ENCODE results near the gene IRF7. TPM values are rescaled to one million over a fixed set of nuclear protein-coding genes. Genes with fewer than 3 reads are reported as not detected.
A peak's percentile ranks its signal among the peaks of the same experiment; 100 is the strongest.

The IRF7 gene
- total RNA-seq, 1 donor from 2014 or later, result 10.2 TPM

DNA sequence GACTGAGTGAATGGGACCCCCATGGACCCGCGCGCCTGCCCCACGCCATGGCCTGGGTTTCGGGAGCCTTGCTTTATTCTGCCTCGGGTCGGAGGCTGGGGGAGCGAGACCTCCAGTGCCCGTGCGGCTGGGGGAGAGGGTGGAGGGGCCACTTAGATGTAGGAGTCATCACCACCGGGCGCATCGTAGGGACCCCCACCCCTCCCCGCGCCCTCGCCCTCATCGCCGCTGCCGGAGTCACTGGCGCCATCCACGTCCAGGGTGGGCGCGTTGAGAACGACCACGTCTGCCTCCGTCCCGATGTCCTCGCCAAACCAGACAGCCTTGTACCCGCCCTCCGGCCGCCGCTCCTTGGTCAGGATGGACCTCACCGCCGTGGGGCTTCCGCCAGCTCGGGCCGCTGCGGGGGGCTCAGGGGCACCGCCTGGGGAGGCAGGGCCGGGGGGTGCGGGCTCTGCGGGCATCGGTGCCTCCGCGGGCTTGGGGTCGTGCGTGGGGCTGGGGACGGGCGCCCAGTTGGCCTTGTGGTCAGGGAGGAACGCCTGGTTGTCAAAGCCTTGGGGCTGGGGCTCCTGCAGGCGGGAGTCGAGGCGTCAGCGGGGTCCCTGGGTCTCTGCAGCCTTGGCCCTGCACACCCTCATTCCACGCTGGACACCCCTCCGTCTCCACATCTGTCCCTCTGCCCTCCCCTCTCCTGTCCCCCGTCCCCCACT is 1.6 kb upstream of the IRF7 start:
- no peaks in the 10 kb centered on the region for H3K36me3 Mint-ChIP-seq (ENCODE audit: low read depth)
- peaks cover 13% of the 10 kb centered on the region for H3K4me1 Mint-ChIP-seq
- TF ChIP-seq, protein P1, sequence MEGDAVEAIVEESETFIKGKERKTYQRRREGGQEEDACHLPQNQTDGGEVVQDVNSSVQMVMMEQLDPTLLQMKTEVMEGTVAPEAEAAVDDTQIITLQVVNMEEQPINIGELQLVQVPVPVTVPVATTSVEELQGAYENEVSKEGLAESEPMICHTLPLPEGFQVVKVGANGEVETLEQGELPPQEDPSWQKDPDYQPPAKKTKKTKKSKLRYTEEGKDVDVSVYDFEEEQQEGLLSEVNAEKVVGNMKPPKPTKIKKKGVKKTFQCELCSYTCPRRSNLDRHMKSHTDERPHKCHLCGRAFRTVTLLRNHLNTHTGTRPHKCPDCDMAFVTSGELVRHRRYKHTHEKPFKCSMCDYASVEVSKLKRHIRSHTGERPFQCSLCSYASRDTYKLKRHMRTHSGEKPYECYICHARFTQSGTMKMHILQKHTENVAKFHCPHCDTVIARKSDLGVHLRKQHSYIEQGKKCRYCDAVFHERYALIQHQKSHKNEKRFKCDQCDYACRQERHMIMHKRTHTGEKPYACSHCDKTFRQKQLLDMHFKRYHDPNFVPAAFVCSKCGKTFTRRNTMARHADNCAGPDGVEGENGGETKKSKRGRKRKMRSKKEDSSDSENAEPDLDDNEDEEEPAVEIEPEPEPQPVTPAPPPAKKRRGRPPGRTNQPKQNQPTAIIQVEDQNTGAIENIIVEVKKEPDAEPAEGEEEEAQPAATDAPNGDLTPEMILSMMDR (conservative IDR thresholded peaks at IDR 0.05), result no peak
- H3K9me3 Mint-ChIP-seq, result no peaks in the 10 kb centered on the region
- H3K27me3 Mint-ChIP-seq (ENCODE audit: low read depth), result peaks cover 3% of the 10 kb centered on the region
- no peak for DNase-seq (ENCODE audit: low read depth, low spot score)
- H3K27ac Mint-ChIP-seq (ENCODE audit: unreplicated experiment), result no peak overlapping the region
- no peak overlapping the region for H3K4me3 Mint-ChIP-seq

GRCh38 chr11:616320-617198 is 809 bp upstream of the IRF7 start:
- H3K27me3 Mint-ChIP-seq (ENCODE audit: low read depth), result peaks cover 6% of the 10 kb centered on the region
- peaks cover 3% of the 10 kb centered on the region for H3K36me3 Mint-ChIP-seq (ENCODE audit: low read depth)
- no peaks in the 10 kb centered on the region for H3K9me3 Mint-ChIP-seq
- no peak overlapping the region for H3K27ac Mint-ChIP-seq (ENCODE audit: unreplicated experiment)
- peaks cover 16% of the 10 kb centered on the region for H3K4me1 Mint-ChIP-seq
- DNase-seq (ENCODE audit: low read depth, low spot score), result no peak
- TF ChIP-seq, protein P1 (conservative IDR thresholded peaks at IDR 0.05), result no peak
- H3K4me3 Mint-ChIP-seq, result peak overlapping the region; percentile 86

- Mint-ChIP-seq H3K27me3 (ENCODE audit: low read depth) (peaks cover 6% of the 10 kb centered on the region), H3K4me1 (peaks cover 16% of the 10 kb centered on the region), H3K4me3 (peak overlapping the region; percentile 86), H3K9me3 (no peaks in the 10 kb centered on the region), H3K27ac (ENCODE audit: unreplicated experiment) (no peak overlapping the region), H3K36me3 (ENCODE audit: low read depth) (peaks cover 3% of the 10 kb centered on the region)
- TF ChIP-seq, protein P1 (conservative IDR thresholded peaks at IDR 0.05), result no peak
- DNase-seq (ENCODE audit: low read depth, low spot score), result no peak
Observed at GRCh38 chr11:614623-615503, 887 bp downstream of the IRF7 start.

DNA sequence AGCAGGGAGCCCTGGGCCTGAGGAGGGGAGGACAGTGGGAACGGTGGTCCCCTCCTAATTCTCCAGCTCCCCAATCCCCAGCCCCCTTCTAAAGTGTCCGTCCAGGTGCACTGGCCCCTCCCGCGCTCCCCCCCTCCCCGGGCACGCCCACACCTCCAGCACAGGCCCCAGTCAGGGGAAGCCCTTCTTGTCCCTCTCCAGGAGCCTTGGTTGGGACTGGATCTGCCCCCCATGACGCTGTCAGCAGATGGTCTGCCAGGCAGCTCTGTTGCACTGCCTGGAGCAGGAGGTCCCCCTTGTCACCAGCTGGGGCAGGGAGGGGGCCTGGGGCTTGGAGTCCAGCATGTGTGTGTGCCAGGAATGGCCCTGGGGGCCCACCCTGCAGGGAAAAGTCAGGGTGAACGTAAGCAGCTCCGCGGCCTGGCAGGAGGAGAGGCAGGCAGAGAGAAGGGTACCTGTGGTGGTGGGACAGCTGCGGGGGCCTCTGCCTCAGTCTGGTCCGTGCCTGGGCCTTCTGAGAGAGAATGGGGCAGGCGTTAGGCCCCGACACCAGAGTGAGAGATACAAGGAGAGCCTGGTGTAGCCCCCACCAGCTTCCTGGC is 1.6 kb downstream of the IRF7 start:
- H3K4me3 Mint-ChIP-seq, result peak overlapping the region; percentile 71
- no peak for DNase-seq (ENCODE audit: low read depth, low spot score)
- TF ChIP-seq, protein P1 (conservative IDR thresholded peaks at IDR 0.05), result no peak
- H3K27ac Mint-ChIP-seq (ENCODE audit: unreplicated experiment), result no peak overlapping the region
- peaks cover 16% of the 10 kb centered on the region for H3K4me1 Mint-ChIP-seq
- peaks cover 6% of the 10 kb centered on the region for H3K27me3 Mint-ChIP-seq (ENCODE audit: low read depth)
- no peaks in the 10 kb centered on the region for H3K9me3 Mint-ChIP-seq
- H3K36me3 Mint-ChIP-seq (ENCODE audit: low read depth), result peaks cover 3% of the 10 kb centered on the region

All from neural crest cell (in vitro differentiated cells).